DOHH2 (cell line): ENCODE results near the gene BARX1.

ENCODE experiments used
- CTCF ChIP-seq: fragments of 200-600 bp; sonication (generic); IDR thresholded peaks from one replicate; pipeline ENCODE4 v1.5.1; 2014; ENCODE audit warnings: antibody characterized with exemption, mild to moderate bottlenecking, low read depth, low read length; ENCODE audit not compliant: poor library complexity, severe bottlenecking
- EZH2phosphoT487 ChIP-seq: fragments of 200-600 bp; sonication (generic); IDR thresholded peaks from 2 replicates; pipeline ENCODE4 v1.6.1; 2017; ENCODE audit warnings: borderline replicate concordance, mild to moderate bottlenecking, antibody characterized with exemption, low read length, moderate library complexity, mixed read lengths

- no peak for TF ChIP-seq CTCF
- no peak for TF ChIP-seq EZH2phosphoT487
Observed at GRCh38 chr9:93950619-93951601, 4.2 kb downstream of the BARX1 start.
